SKM-1 treated with dmso at 0.1 percent for 144 hours (cell line): ENCODE results near the gene DYDC2.
"Not testable (repeated sequence)": the region's sequence is repeated elsewhere in the genome, so short reads cannot be mapped to it uniquely, and the experiment has no call there.

Experiments used
- DNase-seq: peaks from one replicate; lab custom pipeline; 2025; ENCODE audit not compliant: unreplicated experiment; lab: John Stamatoyannopoulos, UW

Gene DYDC2, protein sequence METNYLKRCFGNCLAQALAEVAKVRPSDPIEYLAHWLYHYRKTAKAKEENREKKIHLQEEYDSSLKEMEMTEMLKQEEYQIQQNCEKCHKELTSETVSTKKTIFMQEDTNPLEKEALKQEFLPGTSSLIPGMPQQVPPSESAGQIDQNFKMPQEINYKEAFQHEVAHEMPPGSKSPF

GRCh38 chr10:80356563-80356988 lies at the start of gene DYDC2, which contains the start of gene DYDC1:
Gene DYDC2, plus strand, starts transcription at chr10:80356781. Its CDS starts 5,663 bp downstream, at chr10:80362444.
Gene DYDC1, minus strand, starts transcription at chr10:80356755. Its CDS starts 4,154 bp downstream, at chr10:80352601.
- no peak for DNase-seq

GRCh38 chr10:80313523-80313922 lies 43.1 kb upstream of the DYDC2 start:
- no peak for DNase-seq

DNA sequence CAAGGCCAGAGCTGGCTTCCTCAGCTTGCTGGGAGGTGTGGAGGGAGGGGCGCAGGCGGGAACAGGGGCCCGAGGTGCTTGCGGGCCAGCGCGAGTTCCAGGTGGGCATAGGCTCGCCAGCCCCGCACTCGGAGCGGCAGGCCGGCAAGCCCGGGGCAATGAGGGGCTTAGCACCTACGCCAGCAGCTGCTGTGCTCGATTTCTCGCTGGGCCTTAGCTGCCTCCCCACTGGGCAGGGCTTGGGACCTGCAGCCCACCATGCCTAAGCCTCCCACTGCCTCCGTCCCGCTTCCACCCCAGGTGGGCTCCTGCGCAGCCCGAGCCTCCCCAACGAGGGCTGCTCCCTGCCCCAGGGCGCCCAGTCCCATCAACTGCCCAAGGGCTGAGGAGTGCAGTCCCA lies 41.2 kb upstream of the DYDC2 start:
- no peak for DNase-seq

- DNase-seq, result no peak
Measured at GRCh38 chr10:80318742-80319141, 37.8 kb upstream of the DYDC2 start.

- no peak for DNase-seq
Measured at GRCh38 chr10:80319318-80319717, 37.3 kb upstream of the DYDC2 start.

DNA sequence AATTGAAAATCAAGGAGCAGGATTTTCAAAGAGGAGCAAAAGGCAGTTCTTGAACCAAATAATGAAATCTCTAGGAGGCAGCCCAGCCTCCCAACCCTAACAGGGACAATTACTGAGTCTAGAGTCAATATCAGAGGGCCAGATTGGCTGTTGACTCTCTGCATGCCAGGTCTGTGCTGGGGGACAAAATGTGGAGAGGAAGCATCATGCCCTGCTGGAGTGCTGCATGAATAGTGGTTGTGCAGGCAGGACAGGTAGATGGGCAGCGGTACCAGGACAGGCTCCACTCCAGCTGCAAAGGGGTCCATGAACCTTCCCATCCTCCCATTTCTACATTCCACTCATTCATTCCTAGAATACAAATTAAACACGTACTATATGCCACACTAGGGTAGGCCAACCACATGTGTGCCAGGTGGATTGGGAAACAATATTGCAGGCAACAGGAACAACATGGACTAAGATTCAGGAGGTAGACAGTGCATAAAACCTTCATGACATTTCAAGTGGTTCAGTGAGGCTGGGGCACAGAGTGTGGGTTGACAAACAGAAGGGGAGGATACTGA lies 36.8 kb upstream of the DYDC2 start:
- no peak for DNase-seq

DNA sequence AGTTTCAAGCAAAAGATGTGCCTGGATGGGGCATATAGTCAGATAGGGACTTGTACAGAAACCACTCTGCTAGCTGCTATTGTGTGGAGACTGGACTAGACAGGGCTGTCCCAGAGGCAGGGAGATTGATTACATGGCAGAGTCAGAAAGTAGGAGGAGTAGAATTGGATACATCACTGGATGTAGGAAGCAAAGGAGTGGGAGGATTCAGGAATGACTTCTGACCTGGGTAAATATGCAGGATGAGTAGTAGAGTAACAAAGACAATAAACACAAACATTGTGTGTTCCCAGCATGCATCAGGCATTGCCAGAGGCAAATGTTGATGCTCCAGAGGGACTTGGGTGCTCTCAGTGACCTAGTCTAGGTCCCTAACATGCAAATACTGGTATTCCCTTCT lies 36.2 kb upstream of the DYDC2 start:
- no peak for DNase-seq

GRCh38 chr10:80321183-80321582 lies 35.4 kb upstream of the DYDC2 start:
- no peak for DNase-seq

- DNase-seq, result no peak
Measured at GRCh38 chr10:80322158-80322557, 34.4 kb upstream of the DYDC2 start.

DNA sequence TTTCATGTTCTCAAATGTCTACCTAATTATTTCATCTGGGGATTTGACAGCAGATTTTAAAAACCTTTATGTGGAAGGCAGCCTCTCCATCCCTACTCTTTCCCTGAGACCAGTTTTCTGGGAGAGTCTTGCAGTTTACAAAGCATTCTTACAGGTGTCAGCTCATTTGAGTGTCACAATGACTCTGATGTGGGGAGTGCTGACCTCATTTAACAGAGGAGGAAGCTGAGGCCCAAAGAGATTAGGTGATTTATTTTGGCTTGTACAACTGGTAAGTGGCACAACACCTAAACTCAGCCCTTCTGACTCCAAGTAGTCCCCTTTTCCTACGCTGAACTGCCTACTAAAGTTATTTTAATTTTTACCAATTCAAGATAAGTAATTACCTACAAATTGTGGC lies 33.9 kb upstream of the DYDC2 start:
- DNase-seq, result no peak

- no peak for DNase-seq
Measured at GRCh38 chr10:80323311-80323710, 33.3 kb upstream of the DYDC2 start.

DNA sequence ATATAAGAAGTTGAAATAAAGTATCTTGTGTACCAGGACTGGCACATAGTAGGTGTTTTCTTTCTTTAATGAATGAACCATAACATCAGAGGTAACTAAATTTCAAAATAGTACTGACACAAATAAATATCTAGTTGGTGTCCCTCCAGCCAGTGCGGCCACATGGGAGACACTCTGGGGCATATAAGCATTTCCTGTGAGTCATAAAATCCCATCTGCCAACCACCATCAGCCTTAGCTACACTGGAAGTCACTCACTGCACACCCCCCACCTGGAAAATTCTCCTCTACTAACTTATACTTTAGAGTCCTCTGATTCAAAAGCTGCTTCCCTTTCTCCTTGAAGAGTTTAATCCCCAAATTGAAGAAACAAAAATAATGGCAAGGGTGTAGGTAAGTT lies 32.5 kb upstream of the DYDC2 start:
- no peak for DNase-seq

- no peak for DNase-seq
Measured at GRCh38 chr10:80324891-80325364, 31.7 kb upstream of the DYDC2 start.

DNA sequence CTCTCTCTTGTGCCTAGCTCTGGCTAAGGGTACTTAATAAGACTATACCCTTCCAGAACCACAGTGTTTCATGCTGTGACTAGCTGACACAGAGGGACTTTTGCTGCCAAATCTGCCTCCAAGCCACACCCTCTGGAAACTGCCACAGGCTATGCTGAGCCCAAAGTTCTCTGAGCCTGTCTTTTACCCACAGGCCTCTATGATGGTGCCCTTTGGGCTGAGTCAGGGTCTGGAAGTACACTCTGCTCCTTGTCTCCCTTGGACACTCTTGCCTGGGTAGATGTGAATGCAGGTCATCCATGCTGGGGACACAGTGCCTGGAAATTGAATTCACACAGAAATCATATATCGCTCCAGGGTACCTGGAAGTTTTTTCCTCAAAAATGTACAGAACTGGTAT lies 22.6 kb upstream of the DYDC2 start:
- no peak for DNase-seq

DNA sequence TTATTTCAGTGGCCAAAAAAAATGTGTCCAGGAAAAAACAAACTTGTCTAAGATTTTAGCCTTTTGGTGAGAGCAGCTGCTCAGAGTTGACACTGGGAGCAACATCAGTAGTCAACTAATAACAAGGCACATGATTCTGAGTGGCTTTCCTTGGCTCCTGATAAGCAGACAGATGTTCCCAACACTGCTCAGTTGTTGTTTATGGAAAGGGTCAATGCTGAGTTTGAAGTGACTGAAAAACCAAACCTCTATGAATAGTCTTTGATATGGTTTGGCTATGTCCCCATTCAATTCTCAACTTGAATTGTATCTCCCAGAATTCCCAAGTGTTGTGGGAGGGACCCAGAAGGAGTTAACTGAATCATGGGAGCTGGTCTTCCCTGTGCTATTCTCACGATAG lies 12.3 kb upstream of the DYDC2 start:
- DNase-seq, result no peak

- DNase-seq, result no peak
Measured at GRCh38 chr10:80344912-80345311, 11.7 kb upstream of the DYDC2 start.

DNA sequence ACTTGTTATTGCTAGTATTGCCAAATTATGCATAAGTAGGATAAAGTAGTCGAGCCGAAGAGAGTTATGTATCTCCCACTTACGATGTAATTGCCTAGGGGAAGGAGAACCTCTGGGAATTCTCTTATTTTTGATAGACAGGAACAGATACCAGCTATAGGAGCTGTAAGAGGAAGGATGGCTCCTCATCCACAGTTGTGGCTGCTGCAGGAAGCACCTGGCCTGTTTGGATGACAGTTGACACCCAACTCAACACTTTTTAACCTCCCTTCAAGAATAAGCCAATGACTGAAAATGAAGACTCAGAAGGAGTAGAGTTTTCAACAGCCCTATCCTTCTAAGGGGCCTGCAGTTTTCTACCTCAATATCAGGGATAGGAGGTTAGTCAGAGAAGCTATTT lies 6.3 kb upstream of the DYDC2 start:
- no peak for DNase-seq

GRCh38 chr10:80351220-80351619 lies 5.4 kb upstream of the DYDC2 start:
- no peak for DNase-seq

DNA sequence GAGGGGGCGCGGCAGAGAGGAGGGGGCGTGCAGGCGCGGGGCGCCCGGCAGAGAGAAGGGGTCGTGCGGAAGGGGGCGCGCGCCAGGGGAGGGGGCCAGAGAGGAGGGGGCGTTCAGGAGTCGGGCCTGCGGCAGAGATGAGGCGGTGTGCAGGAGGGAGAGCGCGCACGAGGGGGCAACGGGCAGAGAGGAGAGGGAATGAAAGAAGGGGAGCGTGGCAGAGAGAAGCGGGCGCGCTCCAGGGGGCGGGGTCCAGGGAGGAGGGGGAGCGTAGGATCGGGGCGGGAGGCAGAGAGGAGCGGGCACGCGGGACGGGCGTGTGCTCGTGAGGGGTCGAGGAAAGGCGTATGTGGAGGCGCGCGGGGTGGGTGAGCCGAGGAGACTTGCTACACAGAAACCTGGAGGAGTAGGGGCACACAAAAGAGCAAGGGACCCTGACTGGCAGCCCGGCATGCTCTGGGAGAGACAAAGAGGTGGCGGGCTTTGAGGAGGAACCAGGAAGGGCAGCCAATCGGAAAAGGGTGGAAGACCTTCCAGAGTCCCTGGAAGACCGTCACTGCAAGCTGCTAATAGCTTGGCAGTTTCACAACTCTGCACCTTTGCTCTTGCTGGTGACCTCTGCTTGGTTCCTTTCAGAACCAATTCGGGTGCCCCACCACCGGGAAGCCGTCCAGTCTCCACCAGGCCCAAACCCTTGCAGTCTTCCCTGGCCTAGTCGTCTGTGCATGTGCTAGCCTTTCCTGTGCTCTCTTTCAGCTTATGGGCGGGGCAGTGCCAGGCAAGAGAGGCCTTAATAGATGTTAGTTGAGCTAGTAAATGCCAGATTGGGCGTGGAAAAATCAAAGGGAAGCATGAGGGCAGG lies 639 bp downstream of the DYDC2 start:
- no peak for DNase-seq

DNA sequence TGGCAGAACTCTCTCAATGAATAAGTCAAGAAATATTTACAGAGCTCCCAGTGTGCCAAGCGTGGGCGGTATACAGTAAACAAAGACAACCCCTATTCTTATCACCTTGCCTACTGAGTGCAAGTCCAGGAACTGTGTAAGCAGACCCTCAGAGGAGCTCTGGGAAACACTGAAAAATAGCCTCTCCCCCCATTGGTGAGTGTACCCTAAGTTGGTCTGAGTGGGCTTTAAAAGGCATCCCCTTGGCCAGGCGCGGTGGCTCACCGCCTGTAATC lies 1.2 kb downstream of the DYDC2 start:
- no peak for DNase-seq

- not testable (repeated sequence) for DNase-seq
Measured at GRCh38 chr10:80358925-80359324, 2.3 kb downstream of the DYDC2 start.

- DNase-seq, result no peak
Measured at GRCh38 chr10:80359644-80360043, 3.1 kb downstream of the DYDC2 start.
